ENCODE data around the gene DSCAM. TPM values are rescaled to one million over a fixed set of nuclear protein-coding genes. Genes with fewer than 3 reads are reported as not detected.

DSCAM gene
- total RNA-seq, 1 experiment from 2014 or later: 0.33 TPM

DNA sequence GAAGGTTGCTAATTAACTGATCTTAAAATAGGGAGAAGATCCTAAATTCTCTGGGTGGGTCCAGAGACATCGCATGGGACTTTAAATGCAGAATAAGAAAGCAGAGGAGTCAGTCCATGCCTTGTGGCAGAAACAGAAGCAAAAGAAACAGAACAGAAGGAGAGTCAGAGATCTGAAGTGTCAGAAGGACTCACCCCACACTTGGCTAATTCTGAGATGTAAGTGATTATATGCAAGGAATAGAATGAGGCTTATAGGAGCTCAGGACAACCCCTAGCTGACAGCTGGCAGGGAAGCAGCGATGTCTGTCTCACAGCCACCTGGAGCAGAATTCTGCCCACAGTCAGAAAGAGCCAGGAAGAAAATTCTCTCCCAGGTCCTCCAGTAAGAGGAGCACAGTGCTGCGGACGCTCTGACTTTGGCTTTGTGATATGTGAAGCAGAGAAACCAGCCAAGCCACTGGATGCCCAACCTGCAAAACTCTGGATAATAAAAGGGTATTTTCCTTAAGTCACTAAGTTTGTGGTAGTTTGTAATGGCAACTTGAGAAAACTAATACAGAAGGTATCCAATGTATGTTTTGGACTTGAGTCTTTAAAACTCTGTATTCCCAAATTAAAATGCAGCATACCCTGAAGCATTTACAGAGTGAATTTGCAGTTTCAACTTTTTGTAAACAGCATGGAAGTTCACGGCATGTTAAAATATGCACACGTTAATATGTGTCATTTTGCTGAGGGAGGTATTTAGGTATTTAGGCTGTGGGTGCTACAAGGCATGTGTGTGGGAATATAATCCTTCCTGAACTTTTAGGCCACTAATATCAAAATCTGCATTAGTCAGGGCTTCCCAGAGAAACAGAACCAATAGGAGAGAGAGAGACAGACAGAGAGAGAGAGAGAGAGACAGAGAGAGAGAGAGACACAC, 591.2 kb downstream of the DSCAM start:
- ChIA-PET POLR2A (no interaction called here), CTCF (no interaction called here)
- Mint-ChIP-seq H3K9me3 (ENCODE audit: unreplicated experiment) (no peaks in the 10 kb centered on the region), H3K4me3 (ENCODE audit: unreplicated experiment) (no peak overlapping the region), H3K27ac (ENCODE audit: low read depth, unreplicated experiment) (no peak overlapping the region), H3K4me1 (ENCODE audit: insufficient read depth, unreplicated experiment) (peaks cover 23% of the 10 kb centered on the region), H3K27me3 (ENCODE audit: insufficient read depth, unreplicated experiment) (no peaks in the 10 kb centered on the region), H3K36me3 (ENCODE audit: insufficient read depth, unreplicated experiment) (peaks cover 7% of the 10 kb centered on the region)
- DNase-seq (ENCODE audit: unreplicated experiment): no peak
- intact Hi-C loops (cut with micrococcal nuclease): no loop called here
- BruUV-seq (replicated peaks): no TSS peak
- TF ChIP-seq, protein P1, sequence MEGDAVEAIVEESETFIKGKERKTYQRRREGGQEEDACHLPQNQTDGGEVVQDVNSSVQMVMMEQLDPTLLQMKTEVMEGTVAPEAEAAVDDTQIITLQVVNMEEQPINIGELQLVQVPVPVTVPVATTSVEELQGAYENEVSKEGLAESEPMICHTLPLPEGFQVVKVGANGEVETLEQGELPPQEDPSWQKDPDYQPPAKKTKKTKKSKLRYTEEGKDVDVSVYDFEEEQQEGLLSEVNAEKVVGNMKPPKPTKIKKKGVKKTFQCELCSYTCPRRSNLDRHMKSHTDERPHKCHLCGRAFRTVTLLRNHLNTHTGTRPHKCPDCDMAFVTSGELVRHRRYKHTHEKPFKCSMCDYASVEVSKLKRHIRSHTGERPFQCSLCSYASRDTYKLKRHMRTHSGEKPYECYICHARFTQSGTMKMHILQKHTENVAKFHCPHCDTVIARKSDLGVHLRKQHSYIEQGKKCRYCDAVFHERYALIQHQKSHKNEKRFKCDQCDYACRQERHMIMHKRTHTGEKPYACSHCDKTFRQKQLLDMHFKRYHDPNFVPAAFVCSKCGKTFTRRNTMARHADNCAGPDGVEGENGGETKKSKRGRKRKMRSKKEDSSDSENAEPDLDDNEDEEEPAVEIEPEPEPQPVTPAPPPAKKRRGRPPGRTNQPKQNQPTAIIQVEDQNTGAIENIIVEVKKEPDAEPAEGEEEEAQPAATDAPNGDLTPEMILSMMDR (IDR thresholded peaks at IDR 0.05; ENCODE audit: unreplicated experiment): no peak

DNA sequence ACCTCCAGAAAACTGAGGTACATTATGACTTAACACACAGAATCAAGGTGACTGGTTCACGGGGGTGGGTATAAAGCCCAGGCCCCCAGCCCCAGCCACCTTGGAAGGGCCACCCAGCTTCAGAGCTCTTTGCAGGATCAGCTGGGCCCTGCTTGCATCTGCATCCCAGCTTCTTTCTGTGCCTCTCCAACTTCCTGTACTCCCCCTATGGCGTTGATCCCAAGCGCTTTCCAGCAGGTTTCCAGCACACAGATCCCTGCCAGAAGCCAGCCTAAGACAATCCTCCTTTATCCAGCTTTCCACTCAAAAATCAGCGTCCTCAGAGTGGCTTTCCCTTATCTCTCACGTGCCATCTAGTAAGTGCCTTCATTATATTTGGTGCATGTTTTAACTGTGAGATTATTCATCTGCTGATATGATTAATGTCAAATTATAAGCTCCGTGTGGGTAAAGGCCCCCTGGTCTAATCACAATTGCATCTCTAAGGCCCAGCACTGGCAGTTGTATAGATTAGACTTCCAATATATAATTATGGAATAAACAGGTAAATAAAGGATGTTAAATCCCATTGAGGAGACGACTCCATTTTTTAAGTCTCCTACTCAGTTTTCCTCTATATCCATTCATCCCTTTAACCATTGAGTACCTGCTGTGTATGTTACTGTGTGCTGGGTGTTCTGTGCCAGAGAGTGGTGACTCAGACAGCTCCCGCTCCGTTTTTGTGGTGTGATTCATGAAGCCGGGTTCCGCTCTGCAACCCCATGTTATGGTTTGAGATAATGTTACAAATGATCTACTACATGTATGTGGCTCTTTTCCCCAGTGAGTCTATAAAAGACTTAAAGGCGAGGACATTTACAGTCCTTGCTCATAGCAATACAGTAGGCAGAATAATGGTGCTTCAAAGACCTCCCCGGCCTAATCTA, 592.2 kb downstream of the DSCAM start:
- Mint-ChIP-seq H3K4me3 (ENCODE audit: unreplicated experiment) (no peak overlapping the region), H3K36me3 (ENCODE audit: insufficient read depth, unreplicated experiment) (peaks cover 7% of the 10 kb centered on the region), H3K4me1 (ENCODE audit: insufficient read depth, unreplicated experiment) (peaks cover 23% of the 10 kb centered on the region), H3K27me3 (ENCODE audit: insufficient read depth, unreplicated experiment) (no peaks in the 10 kb centered on the region), H3K9me3 (ENCODE audit: unreplicated experiment) (no peaks in the 10 kb centered on the region), H3K27ac (ENCODE audit: low read depth, unreplicated experiment) (no peak overlapping the region)
- POLR2A ChIA-PET: no interaction called here
- peak; percentile 49 for DNase-seq (ENCODE audit: unreplicated experiment)
- CTCF ChIA-PET: interaction anchor here (0.5 to 0.9 kb wide), 4 partner anchors 10 to 161 kb away, joined by 3 to 4 read pairs (median 3); no protein-coding TSS in a partner anchor
- no TSS peak for BruUV-seq (replicated peaks)
- intact Hi-C loops (cut with micrococcal nuclease): no loop called here
- TF ChIP-seq, protein P1 (IDR thresholded peaks at IDR 0.05; ENCODE audit: unreplicated experiment): no peak

DNA sequence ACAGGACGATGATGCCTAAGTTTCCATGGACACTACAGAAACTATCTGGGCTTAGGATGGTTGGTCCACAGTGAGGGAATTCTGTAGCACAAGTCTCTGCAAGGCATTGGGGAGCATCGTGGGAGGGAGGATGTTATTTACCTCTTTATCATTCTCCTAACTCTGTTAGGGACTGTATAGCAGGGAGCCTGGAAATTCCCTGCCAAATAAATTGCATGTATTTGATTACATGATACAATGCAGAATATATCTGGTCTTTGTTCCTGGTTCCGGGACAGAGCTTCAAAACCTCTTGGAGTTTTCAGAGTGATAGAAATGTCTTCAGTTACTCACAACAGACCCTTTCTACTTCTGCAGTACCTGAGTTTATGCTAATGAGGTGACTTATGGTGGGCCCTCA, 593.8 kb downstream of the DSCAM start:
- ChIA-PET POLR2A (interaction anchor here (1.0 kb wide), 1 partner anchor 17 kb away, joined by 3 read pairs; no protein-coding TSS in a partner anchor), CTCF (no interaction called here)
- intact Hi-C loops (cut with micrococcal nuclease): no loop called here
- BruUV-seq (replicated peaks): no TSS peak
- Mint-ChIP-seq H3K4me1 (ENCODE audit: insufficient read depth, unreplicated experiment) (peaks cover 15% of the 10 kb centered on the region), H3K36me3 (ENCODE audit: insufficient read depth, unreplicated experiment) (peaks cover 7% of the 10 kb centered on the region), H3K9me3 (ENCODE audit: unreplicated experiment) (peaks cover 12% of the 10 kb centered on the region), H3K27ac (ENCODE audit: low read depth, unreplicated experiment) (no peak overlapping the region), H3K4me3 (ENCODE audit: unreplicated experiment) (no peak overlapping the region), H3K27me3 (ENCODE audit: insufficient read depth, unreplicated experiment) (no peaks in the 10 kb centered on the region)
- no peak for DNase-seq (ENCODE audit: unreplicated experiment)
- TF ChIP-seq, protein P1 (IDR thresholded peaks at IDR 0.05; ENCODE audit: unreplicated experiment): no peak

Data from MCF 10A (cell line).